ENCODE results near the gene DRC3. TPM values are rescaled to one million over a fixed set of nuclear protein-coding genes. Genes with fewer than 3 reads are reported as not detected.
A peak's percentile ranks its signal among the peaks of the same experiment; 100 is the strongest.

Gene DRC3
- total and polyA plus RNA-seq, 2 donors (not counting 3 experiments of a cell fraction or from before 2014, with no cell fraction given), result 1.6 to 2.9 TPM

GRCh38 chr17:17943281-17943984, 29.2 kb upstream of the DRC3 start:
- Histone ChIP-seq H3K9ac (replicated peaks; ENCODE audit: extremely low read depth, insufficient read depth, low read length) (no peak overlapping the region), H4K20me1 (replicated peaks; ENCODE audit: control insufficient read depth, extremely low read depth, insufficient read depth, low read length) (no peaks in the 10 kb centered on the region), H3K36me3 (ENCODE audit: control insufficient read depth in 2 of 2, extremely low read depth in 1 of 2, insufficient read depth in 2 of 2, low read length in 2 of 2) (no peaks in the 10 kb centered on the region), H3K27ac (ENCODE audit: insufficient read depth, low read depth, low read length) (peak overlapping the region; percentile 61), H2AFZ (ENCODE audit: low read depth, low read length) (no peak overlapping the region), H3K9me3 (replicated peaks; ENCODE audit: control insufficient read depth, insufficient read depth, low read length) (no peaks in the 10 kb centered on the region), H3K4me2 (ENCODE audit: insufficient read depth, low read length) (peak overlapping the region; percentile 80), H3K79me2 (ENCODE audit: control insufficient read depth, insufficient read depth, low read length) (peaks cover 6% of the 10 kb centered on the region), H3K9me1 (replicated peaks; ENCODE audit: control insufficient read depth, extremely low read depth, insufficient read depth, low read length) (no peaks in the 10 kb centered on the region), H3K27me3 (ENCODE audit: control insufficient read depth in 2 of 2, insufficient read depth in 2 of 2, low read length in 2 of 2) (no peaks in the 10 kb centered on the region), H3K4me3 (replicated peaks in 1 of 3; ENCODE audit: insufficient read depth in 1 of 3, low read depth in 1 of 3, low read length in 3 of 3) (no peak overlapping the region), H3K4me1 (ENCODE audit: control insufficient read depth, extremely low read depth, insufficient read depth, low read length) (peaks cover 43% of the 10 kb centered on the region)
- no TSS peak for BruUV-seq (replicated peaks)
- DNase-seq (ENCODE audit: low read depth, low spot score) (no peak), FAIRE-seq (peak; percentile 74)
- POLR2A ChIA-PET, result no interaction called here
- TF ChIP-seq CTCF (IDR thresholded peaks at IDR 0.05; ENCODE audit: extremely low read depth in 1 of 2, insufficient read depth in 1 of 2, low read depth in 1 of 2, low read length in 2 of 2), result no peak
- TF ChIP-seq POLR2AphosphoS5 (IDR thresholded peaks at IDR 0.05; ENCODE audit: insufficient read depth, low read depth, low read length), result no peak
- TF ChIP-seq JUN (IDR thresholded peaks at IDR 0.05; ENCODE audit: borderline replicate concordance, insufficient read depth, insufficient read length, low read depth), result no peak
- TF ChIP-seq FOS (IDR thresholded peaks at IDR 0.05; ENCODE audit: borderline replicate concordance, insufficient read depth, low read length), result no peak
- TF ChIP-seq GATA2 (IDR thresholded peaks at IDR 0.05; ENCODE audit: insufficient read depth, insufficient read length, low read depth, low read length), result no peak
- no peak for TF ChIP-seq POLR2A (IDR thresholded peaks at IDR 0.05; ENCODE audit: low read depth, low read length)
- no peak for TF ChIP-seq EZH2 (IDR thresholded peaks at IDR 0.05; ENCODE audit: borderline replicate concordance, low read depth, low read length, severe bottlenecking)
- TF ChIP-seq MAX (IDR thresholded peaks at IDR 0.05; ENCODE audit: insufficient read depth, insufficient read length), result no peak
- TF ChIP-seq MYC (IDR thresholded peaks at IDR 0.05; ENCODE audit: low read depth, low read length), result no peak
- CTCF ChIA-PET, result interaction anchor here (0.7 to 2.4 kb wide), 7 partner anchors 14 to 90 kb away, joined by 3 to 14 read pairs (median 6); partner anchors contain the start of genes DRC3 and TOM1L2
- dilution Hi-C loops (cut with MboI; ENCODE audit: extremely low pct_ligation_motif_present, low sequenced_read_pairs) (no loop called here), intact Hi-C loops (cut with micrococcal nuclease) (loop anchor here (1.0 kb wide), 1 partner anchor 29 kb away; the partner anchor contains the start of genes DRC3 and TOM1L2)
